K562 (cell line): ENCODE data around the gene PHF21B. TPM values are rescaled to one million over a fixed set of nuclear protein-coding genes. Genes with fewer than 3 reads are reported as not detected.

ENCODE experiments used
- ATAC-seq: fragments of 200-7000 bp; cut with Tn5 transposase; 3 replicates; pipeline ENCODE4 v1.9.1; 2020; ENCODE audit warnings: moderate library complexity
- BruUV-seq: library from RNA; stranded (reverse); fragments of 400-500 nt; replicated peaks from 2 replicates; lab custom pipeline; 2021; lab: Mats Ljungman, UMichigan
- CTCF ChIA-PET: fragments of 300-600 bp; formaldehyde crosslinking; extraction: SDS; loops from one replicate; lab custom pipeline; 2021; ENCODE audit warnings: low intra/inter-chr PET ratio; lab: Yijun Ruan, JAX
- POLR2A ChIA-PET: fragments of 300-600, 350-650 bp; sonication (Branson Sonifier 250); formaldehyde crosslinking; extraction: SDS; loops from one replicate; lab custom pipeline; 2021; ENCODE audit warnings: antibody characterized with exemption, inconsistent platforms; lab: Yijun Ruan, JAX
- DNase-seq, 4 experiments: peaks; one replicate each; pipeline versions ENCODE4 v3.0.0 to v3.0.0-alpha.2; 2011 to 2018; ENCODE audit warnings: low spot score in 3 of 4, mixed read lengths in 3 of 4; ENCODE audit errors: extremely low read depth in 1 of 4
- FAIRE-seq: peaks from 2 replicates; lab custom pipeline; 2011; peaks lifted over from hg19 to GRCh38; lab: Jason Lieb, UNC
- H2AFZ ChIP-seq: 2 replicates; pipeline ENCODE4 v1.6.0; 2011; ENCODE audit warnings: low read depth, low read length, control low read depth, inconsistent platforms
- H3K27ac ChIP-seq: fragments of 200-600 bp; 3 replicates; pipeline ENCODE4 v1.8.0; 2011; ENCODE audit warnings: low read depth, mild to moderate bottlenecking, control low read depth, inconsistent platforms, low read length, moderate library complexity, mixed read lengths; ENCODE audit errors: extremely low read depth
- H3K27me3 ChIP-seq, 2 experiments: fragments of 300-600 bp in 1 of 2; 2 replicates in 1 of 2; 3 replicates in 1 of 2; pipeline versions ENCODE4 v1.6.0 to v1.8.0; 2011; ENCODE audit warnings: inconsistent platforms in 2 of 2, low read length in 2 of 2, mild to moderate bottlenecking in 1 of 2, mixed read lengths in 1 of 2, moderate library complexity in 1 of 2; ENCODE audit not compliant: control insufficient read depth in 2 of 2, insufficient read depth in 2 of 2
- H3K36me3 ChIP-seq: fragments of 300-600 bp; 3 replicates; pipeline ENCODE4 v1.8.0; 2011; ENCODE audit warnings: mild to moderate bottlenecking, low read length, inconsistent platforms; ENCODE audit not compliant: control insufficient read depth, insufficient read depth
- H3K4me1 ChIP-seq, 2 experiments: fragments of 200-600 bp in 1 of 2; replicated peaks in 1 of 2; 2 replicates in 1 of 2; 3 replicates in 1 of 2; pipeline versions ENCODE4 v1.5.1 to v1.8.0; 2011; ENCODE audit warnings: inconsistent platforms in 2 of 2, low read length in 2 of 2, mild to moderate bottlenecking in 1 of 2, mixed read lengths in 1 of 2, moderate library complexity in 1 of 2; ENCODE audit not compliant: control insufficient read depth in 2 of 2, insufficient read depth in 2 of 2
- H3K4me2 ChIP-seq: 2 replicates; pipeline ENCODE4 v1.6.1; 2011; ENCODE audit warnings: low read length, control low read depth, inconsistent platforms, mixed read lengths; ENCODE audit not compliant: insufficient read depth
- H3K4me3 ChIP-seq: fragments of 200-600 bp; sonication (generic), shearing (Covaris generic); 2 replicates; pipeline ENCODE4 v1.5.1; 2016; ENCODE audit warnings: control low read depth, inconsistent platforms
- H3K79me2 ChIP-seq: fragments of 200-600 bp; 3 replicates; pipeline ENCODE4 v1.8.0; 2011; ENCODE audit warnings: low read length, inconsistent platforms; ENCODE audit not compliant: control insufficient read depth, insufficient read depth
- H3K9ac ChIP-seq, 2 experiments: 2 replicates each; pipeline versions ENCODE4 v1.6.0 to v1.6.1; 2011; ENCODE audit warnings: low read depth in 2 of 2, low read length in 2 of 2, control low read depth in 1 of 2, inconsistent platforms in 1 of 2, mild to moderate bottlenecking in 1 of 2, mixed read lengths in 1 of 2; ENCODE audit not compliant: insufficient read depth in 1 of 2
- H3K9me1 ChIP-seq: one replicate; pipeline ENCODE4 v1.6.0; 2011; ENCODE audit warnings: inconsistent platforms, mild to moderate bottlenecking, low read length, moderate library complexity; ENCODE audit not compliant: control insufficient read depth, insufficient read depth
- H3K9me3 ChIP-seq: replicated peaks from 2 replicates; pipeline ENCODE4 v1.5.1; 2011; ENCODE audit warnings: low read depth, low read length, inconsistent platforms; ENCODE audit not compliant: control insufficient read depth, insufficient read depth
- H4K20me1 ChIP-seq: replicated peaks from 2 replicates; pipeline ENCODE4 v1.6.1; 2011; ENCODE audit warnings: low read length, inconsistent platforms, mixed read lengths; ENCODE audit not compliant: control insufficient read depth, insufficient read depth
- BCOR ChIP-seq: fragments of 450-650 bp; IDR thresholded peaks from 2 replicates; pipeline ENCODE4 v1.6.1; 2016
- BRD9 ChIP-seq: fragments of 450-650 bp; IDR thresholded peaks from 2 replicates; pipeline ENCODE4 v1.6.1; 2018; ENCODE audit warnings: low read depth; ENCODE audit not compliant: partially characterized antibody
- CBFA2T3 ChIP-seq: fragments of 450-650 bp; IDR thresholded peaks from 2 replicates; pipeline ENCODE4 v1.6.1; 2017
- CEBPB ChIP-seq: fragments of 450-650 bp; IDR thresholded peaks from 2 replicates; pipeline ENCODE4 v1.6.1; 2016; ENCODE audit warnings: missing genetic modification characterization, missing compliant biosample characterization
- CSDE1 ChIP-seq, 2 experiments: fragments of 450-650 bp; IDR thresholded peaks; 2 replicates each; pipeline ENCODE4 v1.6.1; 2016; ENCODE audit warnings: mild to moderate bottlenecking in 1 of 2
- EWSR1 ChIP-seq: fragments of 450-650 bp; IDR thresholded peaks from 2 replicates; pipeline ENCODE4 v1.6.1; 2018; ENCODE audit warnings: borderline replicate concordance, mild to moderate bottlenecking, low read depth, moderate library complexity; ENCODE audit not compliant: partially characterized antibody
- HDAC1 ChIP-seq, 2 experiments: fragments of 450-650 bp; IDR thresholded peaks; 2 replicates each; pipeline ENCODE4 v1.6.1; 2016 to 2017; ENCODE audit warnings: inconsistent platforms in 1 of 2, mild to moderate bottlenecking in 1 of 2, moderate library complexity in 1 of 2
- ILF3 ChIP-seq: fragments of 450-650 bp; IDR thresholded peaks from 2 replicates; pipeline ENCODE4 v1.6.1; 2018; ENCODE audit warnings: antibody characterized with exemption, mild to moderate bottlenecking, moderate library complexity, borderline replicate concordance
- LCOR ChIP-seq: sonication (generic); formaldehyde crosslinking; IDR thresholded peaks from 2 replicates; pipeline ENCODE4 v1.8.0; 2022; ENCODE audit warnings: mild to moderate bottlenecking, missing genetic modification reagents
- MTF1 ChIP-seq: fragments of 250-450 bp; sonication (Bioruptor Pico); IDR thresholded peaks from 2 replicates; pipeline ENCODE4 v1.9.0; 2021; ENCODE audit warnings: moderate library complexity, mild to moderate bottlenecking, inconsistent platforms, borderline replicate concordance
- RBM15 ChIP-seq: fragments of 200-400 bp; formaldehyde crosslinking; IDR thresholded peaks from 2 replicates; pipeline ENCODE4 v1.6.1; 2018; ENCODE audit warnings: mild to moderate bottlenecking, low read length, moderate library complexity; ENCODE audit not compliant: insufficient read depth
- RCOR1 ChIP-seq, 2 experiments: IDR thresholded peaks; 2 replicates each; pipeline ENCODE4 v1.6.1; 2012; ENCODE audit warnings: low read depth in 2 of 2, low read length in 2 of 2, borderline replicate concordance in 1 of 2, improper control_type of control experiment in 1 of 2
- SRSF1 ChIP-seq: fragments of 200-400 bp; formaldehyde crosslinking; IDR thresholded peaks from 2 replicates; pipeline ENCODE4 v1.6.1; 2017; ENCODE audit warnings: mild to moderate bottlenecking, low read depth, low read length, moderate library complexity
- ZNF165 ChIP-seq: fragments of 250-450 bp; sonication (Bioruptor Pico); IDR thresholded peaks from 2 replicates; pipeline ENCODE4 v1.4.0; 2020; ENCODE audit warnings: borderline replicate concordance
- ZNF217 ChIP-seq: sonication (generic); formaldehyde crosslinking; IDR thresholded peaks from 2 replicates; pipeline ENCODE4 v1.8.0; 2022; ENCODE audit warnings: mild to moderate bottlenecking, missing genetic modification reagents
- ZNF408 ChIP-seq: fragments of 250-450 bp; sonication (Bioruptor Pico); IDR thresholded peaks from 2 replicates; pipeline ENCODE4 v1.4.0; 2020; ENCODE audit warnings: low read depth, mild to moderate bottlenecking, moderate library complexity
- ZNF699 ChIP-seq: fragments of 250-450 bp; sonication (Bioruptor Pico); IDR thresholded peaks from 2 replicates; pipeline ENCODE4 v1.8.0; 2021; ENCODE audit warnings: mild to moderate bottlenecking, moderate library complexity; ENCODE audit not compliant: insufficient replicate concordance
- WGBS: fragments of 100-300 bp; shearing (Covaris generic); methylation state at CpG from one replicate; pipeline ENCODE4 v1.1.6; 2016; ENCODE audit warnings: low coverage, mixed read lengths; ENCODE audit not compliant: insufficient coverage; ENCODE audit errors: missing lambda C conversion rate; 5-methylcytosine and 5-hydroxymethylcytosine counted together
- in situ Hi-C: fragments of 300-500 bp; cut with MboI; formaldehyde crosslinking; loops from 4 replicates; pipeline ENCODE4 v1.15.0; 2018; ENCODE audit warnings: inconsistent platforms, mixed read lengths
- intact Hi-C: fragments of 100-400 bp; cut with micrococcal nuclease; formaldehyde crosslinking; loops from 2 replicates; pipeline ENCODE4 v1.14.2; 2022
- polyA plus RNA-seq, 8 experiments: library from polyadenylated mRNA; depleted of rRNA in 4 of 8; stranded (reverse) in 5 of 8; unstranded in 3 of 8; fragments of >200 nt; fragmentation: Nextera tagmentation in 2 of 8; fragmentation: Illumina TruSeq in 1 of 8; extraction: Ambion mirVana in 2 of 8; extraction: Trizol in 1 of 8; gene quantifications; 2 replicates each; pipeline versions ENCODE4 v1.2.1 to v1.2.3, GENCODE V29; 2011 to 2014; ENCODE audit warnings: inconsistent platforms in 1 of 8, missing spikeins in 1 of 8
- total RNA-seq, 7 experiments: library from RNA; depleted of rRNA in 6 of 7; stranded (reverse); fragments of >200 nt in 6 of 7; fragmentation: Illumina TruSeq in 2 of 7; extraction: Trizol in 2 of 7; gene quantifications; 2 replicates each; pipeline versions ENCODE4 v1.2.1 to v1.2.3, GENCODE V29; 2011 to 2021; ENCODE audit warnings: low replicate concordance in 1 of 7
- TF ChIP-seq, protein P1 (sequence below): IDR thresholded peaks from 3 replicates; pipeline ENCODE4 v1.6.1; 2011; ENCODE audit warnings: borderline replicate concordance, mild to moderate bottlenecking; ENCODE audit not compliant: insufficient read length, insufficient read depth
- TF ChIP-seq, protein P2 (sequence below): fragments of 250-450 bp; sonication (Bioruptor Pico); IDR thresholded peaks from 2 replicates; pipeline ENCODE4 v1.5.0; 2020; ENCODE audit warnings: mild to moderate bottlenecking

PHF21B gene
- total and polyA plus RNA-seq, 9 of the 15 experiments (the other 6 are each of a cell fraction or from before 2014, with no cell fraction given) = 0.04 TPM; not detected in 8

- DNase-seq = no peak
- H3K9me1 ChIP-seq = no peaks in the 10 kb centered on the region
- FAIRE-seq = no peak
- no peak for TF ChIP-seq CBFA2T3
- no peak for TF ChIP-seq MTF1 (CRISPR knock-in tag)
- TF ChIP-seq BRD9 = no peak
- no peak for TF ChIP-seq ZNF217 (CRISPR knock-in tag)
- no peak for TF ChIP-seq CSDE1 (IDR thresholded peaks at IDR 0.05)
- TF ChIP-seq CEBPB = no peak
- TF ChIP-seq, protein P1, sequence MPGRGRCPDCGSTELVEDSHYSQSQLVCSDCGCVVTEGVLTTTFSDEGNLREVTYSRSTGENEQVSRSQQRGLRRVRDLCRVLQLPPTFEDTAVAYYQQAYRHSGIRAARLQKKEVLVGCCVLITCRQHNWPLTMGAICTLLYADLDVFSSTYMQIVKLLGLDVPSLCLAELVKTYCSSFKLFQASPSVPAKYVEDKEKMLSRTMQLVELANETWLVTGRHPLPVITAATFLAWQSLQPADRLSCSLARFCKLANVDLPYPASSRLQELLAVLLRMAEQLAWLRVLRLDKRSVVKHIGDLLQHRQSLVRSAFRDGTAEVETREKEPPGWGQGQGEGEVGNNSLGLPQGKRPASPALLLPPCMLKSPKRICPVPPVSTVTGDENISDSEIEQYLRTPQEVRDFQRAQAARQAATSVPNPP = no peak
- no peak for TF ChIP-seq ZNF699 (CRISPR knock-in tag)
- no peak for TF ChIP-seq ZNF165 (CRISPR knock-in tag)
- no peak for TF ChIP-seq ZNF408 (CRISPR knock-in tag)
- no peak for TF ChIP-seq ILF3
- TF ChIP-seq HDAC1 (IDR thresholded peaks at IDR 0.05) = no peak
- TF ChIP-seq, protein P2, sequence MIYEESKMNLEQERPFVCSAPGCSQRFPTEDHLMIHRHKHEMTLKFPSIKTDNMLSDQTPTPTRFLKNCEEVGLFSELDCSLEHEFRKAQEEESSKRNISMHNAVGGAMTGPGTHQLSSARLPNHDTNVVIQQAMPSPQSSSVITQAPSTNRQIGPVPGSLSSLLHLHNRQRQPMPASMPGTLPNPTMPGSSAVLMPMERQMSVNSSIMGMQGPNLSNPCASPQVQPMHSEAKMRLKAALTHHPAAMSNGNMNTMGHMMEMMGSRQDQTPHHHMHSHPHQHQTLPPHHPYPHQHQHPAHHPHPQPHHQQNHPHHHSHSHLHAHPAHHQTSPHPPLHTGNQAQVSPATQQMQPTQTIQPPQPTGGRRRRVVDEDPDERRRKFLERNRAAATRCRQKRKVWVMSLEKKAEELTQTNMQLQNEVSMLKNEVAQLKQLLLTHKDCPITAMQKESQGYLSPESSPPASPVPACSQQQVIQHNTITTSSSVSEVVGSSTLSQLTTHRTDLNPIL = no peak
- TF ChIP-seq BCOR = no peak
- no peak for TF ChIP-seq RCOR1 (IDR thresholded peaks at IDR 0.05; ENCODE audit: borderline replicate concordance in 1 of 2, low read depth in 2 of 2, low read length in 2 of 2)
- no peak for TF ChIP-seq EWSR1
- TF ChIP-seq RBM15 = no peak
- TF ChIP-seq LCOR (CRISPR knock-in tag) = no peak
- TF ChIP-seq SRSF1 = no peak
- H3K4me3 ChIP-seq = no peak overlapping the region
- POLR2A ChIA-PET = no interaction called here
- no peak for ATAC-seq
- no peaks in the 10 kb centered on the region for H3K36me3 ChIP-seq
- intact Hi-C loops (no loop called here), in situ Hi-C loops (no loop called here)
- no TSS peak for BruUV-seq
- no peak overlapping the region for H2AFZ ChIP-seq
- H3K4me2 ChIP-seq = no peak overlapping the region
- H3K79me2 ChIP-seq = no peaks in the 10 kb centered on the region
- H4K20me1 ChIP-seq = peaks cover 4% of the 10 kb centered on the region; the same call in 1 of the 2 replicates
- H3K27me3 ChIP-seq = peaks cover 0 to 36% of the 10 kb centered on the region in 2 experiments; a peak in 3 of 5 replicates
- H3K9ac ChIP-seq = no peak overlapping the region
- H3K27ac ChIP-seq = no peak overlapping the region
- CTCF ChIA-PET = no interaction called here
- 0% methylated on average over 11 of the region's 15 CpGs for WGBS
- H3K9me3 ChIP-seq = no peaks in the 10 kb centered on the region
- no peaks in the 10 kb centered on the region for H3K4me1 ChIP-seq
These were observed 68.6 kb downstream of the PHF21B start for GRCh38 chr22:44941207-44941606.
